ENCODE measurements around the gene ENO2.

Gene ENO2

DNA sequence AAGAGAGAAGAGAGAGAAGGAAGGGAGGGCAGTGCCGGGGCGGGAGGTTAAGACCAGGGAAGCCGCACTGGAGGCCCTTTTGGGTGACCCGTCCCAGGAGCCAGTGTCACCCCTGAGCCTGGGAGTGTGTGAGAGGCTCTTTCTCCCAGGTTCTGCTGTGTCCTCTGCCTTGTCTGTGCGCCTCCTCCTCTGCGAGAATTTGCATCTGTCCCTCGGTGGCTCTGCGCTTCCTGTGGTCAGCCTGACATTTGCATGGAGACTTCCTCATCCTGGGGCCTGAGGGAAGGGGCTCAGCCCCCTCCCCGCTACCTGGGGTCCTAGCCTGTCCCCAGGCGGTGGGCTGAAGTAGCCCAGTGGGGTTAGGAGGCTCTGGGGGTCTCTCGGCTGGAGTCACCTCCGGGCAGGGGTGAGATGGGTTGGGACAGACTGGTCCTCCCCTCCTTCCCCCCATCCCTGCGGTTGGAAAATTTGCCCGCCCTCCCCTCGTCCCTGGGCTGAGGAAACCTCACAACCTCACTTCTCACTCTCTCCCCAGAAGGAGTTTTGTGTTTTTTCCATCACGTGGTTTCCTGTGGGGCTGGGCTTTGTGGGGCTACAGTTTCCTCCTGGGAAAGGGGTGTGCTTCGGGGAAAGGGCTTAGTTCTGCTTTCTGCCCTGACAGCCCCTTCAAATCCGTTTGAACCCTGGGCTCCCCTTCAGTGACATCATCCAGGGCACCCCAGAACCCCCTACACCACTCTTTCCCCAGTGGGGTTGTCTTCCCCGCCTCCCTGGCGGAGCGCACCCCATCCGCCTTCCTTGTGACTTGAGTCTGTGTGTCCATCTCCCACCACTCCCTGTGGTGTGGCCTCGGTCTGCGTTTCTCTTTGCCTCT lies 39.3 kb downstream of the ENO2 start:
- in situ Hi-C loops (cut with HindIII; ENCODE audit: low sequenced_read_pairs), result no loop called here
- no peak overlapping the region for H3K4me3 ChIP-seq (ENCODE audit: low read depth, low read length)
- TF ChIP-seq, protein P1, sequence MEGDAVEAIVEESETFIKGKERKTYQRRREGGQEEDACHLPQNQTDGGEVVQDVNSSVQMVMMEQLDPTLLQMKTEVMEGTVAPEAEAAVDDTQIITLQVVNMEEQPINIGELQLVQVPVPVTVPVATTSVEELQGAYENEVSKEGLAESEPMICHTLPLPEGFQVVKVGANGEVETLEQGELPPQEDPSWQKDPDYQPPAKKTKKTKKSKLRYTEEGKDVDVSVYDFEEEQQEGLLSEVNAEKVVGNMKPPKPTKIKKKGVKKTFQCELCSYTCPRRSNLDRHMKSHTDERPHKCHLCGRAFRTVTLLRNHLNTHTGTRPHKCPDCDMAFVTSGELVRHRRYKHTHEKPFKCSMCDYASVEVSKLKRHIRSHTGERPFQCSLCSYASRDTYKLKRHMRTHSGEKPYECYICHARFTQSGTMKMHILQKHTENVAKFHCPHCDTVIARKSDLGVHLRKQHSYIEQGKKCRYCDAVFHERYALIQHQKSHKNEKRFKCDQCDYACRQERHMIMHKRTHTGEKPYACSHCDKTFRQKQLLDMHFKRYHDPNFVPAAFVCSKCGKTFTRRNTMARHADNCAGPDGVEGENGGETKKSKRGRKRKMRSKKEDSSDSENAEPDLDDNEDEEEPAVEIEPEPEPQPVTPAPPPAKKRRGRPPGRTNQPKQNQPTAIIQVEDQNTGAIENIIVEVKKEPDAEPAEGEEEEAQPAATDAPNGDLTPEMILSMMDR (IDR thresholded peaks at IDR 0.05; ENCODE audit: low read depth, low read length, missing control alignments), result no peak
- DNase-seq (ENCODE audit: low read depth), result no peak

DNA sequence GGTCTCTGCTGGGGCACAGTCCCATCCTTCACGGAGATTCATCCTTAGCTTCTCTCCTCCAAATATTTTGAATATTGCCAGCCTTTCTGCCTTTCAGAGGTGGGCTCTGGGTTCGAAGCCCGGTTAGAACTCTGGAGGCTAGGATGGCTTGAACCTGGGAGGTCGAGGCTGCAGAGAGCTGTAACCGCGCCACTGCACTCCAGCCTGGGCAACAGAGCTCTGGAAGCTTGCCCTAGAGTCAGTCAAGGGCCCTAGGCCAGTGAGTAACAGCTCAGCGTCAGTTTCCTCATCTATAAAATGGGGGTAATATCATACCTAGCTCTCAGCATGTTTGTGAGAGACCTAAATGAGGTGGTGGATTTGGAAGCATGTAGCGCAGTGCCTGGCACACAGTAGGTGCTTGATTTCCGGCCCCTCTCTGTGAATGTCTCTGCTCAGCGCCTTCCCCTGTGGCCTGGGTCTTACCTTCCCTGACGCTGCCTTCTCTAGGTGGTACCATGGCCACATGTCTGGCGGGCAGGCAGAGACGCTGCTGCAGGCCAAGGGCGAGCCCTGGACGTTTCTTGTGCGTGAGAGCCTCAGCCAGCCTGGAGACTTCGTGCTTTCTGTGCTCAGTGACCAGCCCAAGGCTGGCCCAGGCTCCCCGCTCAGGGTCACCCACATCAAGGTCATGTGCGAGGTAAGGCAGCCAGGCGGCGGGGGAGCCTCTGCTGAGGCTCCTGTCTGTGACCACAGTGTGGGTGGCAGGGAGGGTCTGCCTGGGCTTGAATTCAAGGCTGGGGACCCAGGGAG lies 40.1 kb downstream of the ENO2 start:
- TF ChIP-seq, protein P1 (IDR thresholded peaks at IDR 0.05; ENCODE audit: low read depth, low read length, missing control alignments), result no peak
- in situ Hi-C loops (cut with HindIII; ENCODE audit: low sequenced_read_pairs), result no loop called here
- no peak for DNase-seq (ENCODE audit: low read depth)
- H3K4me3 ChIP-seq (ENCODE audit: low read depth, low read length), result no peak overlapping the region

DNA sequence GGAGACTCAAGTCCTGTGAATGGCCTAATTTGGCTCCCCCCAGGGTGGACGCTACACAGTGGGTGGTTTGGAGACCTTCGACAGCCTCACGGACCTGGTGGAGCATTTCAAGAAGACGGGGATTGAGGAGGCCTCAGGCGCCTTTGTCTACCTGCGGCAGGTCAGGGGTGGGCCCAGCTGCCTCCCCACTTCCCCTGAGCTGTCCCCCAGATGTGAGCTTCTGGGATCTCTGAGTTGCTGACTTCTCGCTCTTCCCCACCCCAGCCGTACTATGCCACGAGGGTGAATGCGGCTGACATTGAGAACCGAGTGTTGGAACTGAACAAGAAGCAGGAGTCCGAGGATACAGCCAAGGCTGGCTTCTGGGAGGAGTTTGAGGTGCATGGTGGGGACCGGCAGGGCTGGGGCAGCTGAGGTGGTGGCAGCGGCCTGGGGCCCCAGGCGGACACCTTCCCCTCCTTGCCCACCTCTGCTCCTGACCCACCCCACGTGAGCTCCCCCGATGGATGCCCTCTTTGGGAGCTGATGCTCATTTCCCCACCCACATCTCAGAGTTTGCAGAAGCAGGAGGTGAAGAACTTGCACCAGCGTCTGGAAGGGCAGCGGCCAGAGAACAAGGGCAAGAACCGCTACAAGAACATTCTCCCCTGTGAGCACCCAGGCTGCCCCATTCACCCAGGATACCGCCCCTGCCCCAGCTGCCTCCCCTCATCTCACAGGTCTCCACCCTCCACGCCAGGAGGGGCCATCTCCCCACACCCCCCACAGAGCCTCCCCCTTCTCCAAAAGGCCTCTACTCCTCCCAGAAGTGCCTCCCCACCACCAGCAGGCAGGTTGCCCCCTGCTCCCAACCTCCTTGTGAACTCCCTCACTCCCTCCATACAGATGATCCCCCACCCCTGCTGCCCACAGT lies 41.0 kb downstream of the ENO2 start:
- no peak overlapping the region for H3K4me3 ChIP-seq (ENCODE audit: low read depth, low read length)
- in situ Hi-C loops (cut with HindIII; ENCODE audit: low sequenced_read_pairs), result no loop called here

DNA sequence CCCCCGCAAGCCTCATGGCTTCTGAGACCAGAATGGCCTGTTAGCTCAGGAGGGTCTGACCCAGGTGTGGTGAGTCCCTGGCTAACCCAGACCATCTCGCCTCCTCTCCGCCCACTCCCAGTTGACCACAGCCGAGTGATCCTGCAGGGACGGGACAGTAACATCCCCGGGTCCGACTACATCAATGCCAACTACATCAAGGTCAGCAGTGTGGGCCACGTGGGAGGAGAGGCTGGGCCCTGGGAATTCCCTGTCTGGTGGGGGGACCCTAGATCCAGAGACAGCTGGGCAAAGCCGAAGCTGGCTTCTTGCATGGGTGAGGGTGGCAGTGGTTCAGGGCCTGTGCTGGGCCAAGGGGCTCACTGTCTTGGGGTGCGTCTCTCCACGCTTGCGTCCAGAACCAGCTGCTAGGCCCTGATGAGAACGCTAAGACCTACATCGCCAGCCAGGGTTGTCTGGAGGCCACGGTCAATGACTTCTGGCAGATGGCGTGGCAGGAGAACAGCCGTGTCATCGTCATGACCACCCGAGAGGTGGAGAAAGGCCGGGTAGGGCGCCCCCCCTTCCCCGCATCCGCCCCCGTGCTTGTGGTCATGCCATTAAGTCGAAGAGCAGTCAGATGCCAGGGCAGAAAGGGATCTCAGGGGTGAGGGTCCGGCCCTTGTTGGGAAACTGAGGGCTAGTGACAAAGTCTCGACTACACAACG lies 41.8 kb downstream of the ENO2 start:
- H3K4me3 ChIP-seq (ENCODE audit: low read depth, low read length), result no peak overlapping the region
- TF ChIP-seq, protein P1 (IDR thresholded peaks at IDR 0.05; ENCODE audit: low read depth, low read length, missing control alignments), result no peak
- no peak for DNase-seq (ENCODE audit: low read depth)
- in situ Hi-C loops (cut with HindIII; ENCODE audit: low sequenced_read_pairs), result no loop called here

More for the DNA sequence above, 41.0 kb downstream of the ENO2 start:
- no peak for DNase-seq (ENCODE audit: low read depth)
- TF ChIP-seq, protein P1 (IDR thresholded peaks at IDR 0.05; ENCODE audit: low read depth, low read length, missing control alignments), result no peak

DNA sequence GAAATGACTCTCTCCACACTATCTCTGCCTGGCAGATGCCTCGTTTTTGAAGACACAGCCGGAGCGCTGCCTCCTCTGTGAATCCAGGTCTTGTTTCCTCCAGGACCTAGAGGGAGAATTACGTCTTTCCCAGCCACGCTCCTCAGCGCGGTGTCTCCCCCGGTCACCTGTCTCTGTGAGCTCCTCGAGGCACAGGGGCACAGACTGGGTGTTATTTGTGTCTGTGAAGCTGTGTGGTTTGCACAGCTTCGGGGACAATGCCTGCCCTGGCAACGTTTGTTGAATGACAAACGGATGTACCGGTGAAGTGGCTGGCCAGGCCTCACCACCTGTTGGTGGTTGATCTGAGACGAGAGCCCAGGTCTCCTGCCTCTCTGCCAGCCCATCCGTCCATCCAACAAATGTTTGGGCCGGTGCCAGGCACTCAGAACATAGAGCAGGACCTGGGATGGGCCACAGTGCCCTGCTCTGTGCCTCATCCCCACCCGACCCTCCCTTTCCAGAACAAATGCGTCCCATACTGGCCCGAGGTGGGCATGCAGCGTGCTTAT lies 42.8 kb downstream of the ENO2 start:
- in situ Hi-C loops (cut with HindIII; ENCODE audit: low sequenced_read_pairs), result no loop called here
- no peak overlapping the region for H3K4me3 ChIP-seq (ENCODE audit: low read depth, low read length)
- no peak for DNase-seq (ENCODE audit: low read depth)
- TF ChIP-seq, protein P1 (IDR thresholded peaks at IDR 0.05; ENCODE audit: low read depth, low read length, missing control alignments), result no peak

All from astrocyte of the cerebellum (primary cell).